Hepatocyte (in vitro differentiated cells): ENCODE measurements around the gene CKS1B.

Experiments used
- EZH2 ChIP-seq: fragments of 200-600 bp; sonication (generic); IDR thresholded peaks from 2 replicates; pipeline ENCODE4 v1.6.1; 2016; ENCODE audit warnings: antibody characterized with exemption, mild to moderate bottlenecking, borderline replicate concordance
- EZH2phosphoT487 ChIP-seq: fragments of 200-600 bp; sonication (generic); IDR thresholded peaks from one replicate; pipeline ENCODE4 v1.6.1; 2018; ENCODE audit warnings: antibody characterized with exemption, mild to moderate bottlenecking, low read depth, moderate library complexity; ENCODE audit not compliant: unreplicated experiment, severe bottlenecking
- TF ChIP-seq, protein P1 (sequence below): fragments of 200-600 bp; sonication (generic); IDR thresholded peaks from 2 replicates; pipeline ENCODE4 v1.5.1; 2016; ENCODE audit warnings: antibody characterized with exemption, mild to moderate bottlenecking; ENCODE audit not compliant: poor library complexity

DNA sequence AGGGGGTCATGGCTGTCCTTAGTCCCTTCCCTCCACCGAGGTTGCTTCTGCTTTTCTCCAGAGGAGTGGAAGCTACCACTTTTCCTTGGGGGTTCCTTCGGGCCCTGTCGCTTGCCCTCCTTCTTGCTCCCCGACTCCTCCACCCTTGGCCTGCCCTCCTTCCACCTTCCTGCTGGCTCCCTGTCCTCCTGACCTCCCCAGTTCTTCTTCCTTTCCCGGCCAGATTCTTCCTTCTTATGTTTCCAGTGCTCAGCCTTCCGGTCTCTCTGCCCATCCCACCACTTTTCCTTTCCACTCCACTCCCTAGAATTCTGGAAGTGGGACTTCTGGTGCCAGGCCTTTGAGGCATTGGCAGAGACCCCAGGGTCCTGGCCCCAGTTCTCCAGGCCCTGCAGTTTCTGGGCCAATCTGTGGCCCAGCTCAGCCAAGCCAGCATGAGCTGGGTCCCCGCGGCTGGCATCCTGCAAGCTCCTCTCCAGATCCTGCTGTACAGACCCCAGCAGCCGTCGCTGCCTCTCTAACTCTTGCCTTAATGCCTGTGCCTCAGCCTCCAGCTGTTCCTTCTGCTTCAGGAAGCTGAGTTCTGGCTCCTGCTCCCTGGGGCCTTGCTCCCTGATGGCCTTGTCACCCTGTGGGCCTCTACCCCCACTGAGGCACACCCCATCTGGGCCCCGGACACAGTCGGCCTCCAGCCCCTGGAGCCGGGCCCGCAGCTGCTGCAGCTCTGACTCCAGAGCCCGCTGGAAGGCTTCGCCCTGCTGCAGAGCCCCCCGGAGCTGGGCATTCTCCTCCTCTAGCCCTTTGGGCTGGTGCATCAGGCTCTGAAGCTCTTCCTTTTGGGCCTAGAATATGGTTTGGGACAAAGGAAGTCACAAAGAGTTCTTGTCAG lies 28.3 kb upstream of the CKS1B start:
- TF ChIP-seq, protein P1, sequence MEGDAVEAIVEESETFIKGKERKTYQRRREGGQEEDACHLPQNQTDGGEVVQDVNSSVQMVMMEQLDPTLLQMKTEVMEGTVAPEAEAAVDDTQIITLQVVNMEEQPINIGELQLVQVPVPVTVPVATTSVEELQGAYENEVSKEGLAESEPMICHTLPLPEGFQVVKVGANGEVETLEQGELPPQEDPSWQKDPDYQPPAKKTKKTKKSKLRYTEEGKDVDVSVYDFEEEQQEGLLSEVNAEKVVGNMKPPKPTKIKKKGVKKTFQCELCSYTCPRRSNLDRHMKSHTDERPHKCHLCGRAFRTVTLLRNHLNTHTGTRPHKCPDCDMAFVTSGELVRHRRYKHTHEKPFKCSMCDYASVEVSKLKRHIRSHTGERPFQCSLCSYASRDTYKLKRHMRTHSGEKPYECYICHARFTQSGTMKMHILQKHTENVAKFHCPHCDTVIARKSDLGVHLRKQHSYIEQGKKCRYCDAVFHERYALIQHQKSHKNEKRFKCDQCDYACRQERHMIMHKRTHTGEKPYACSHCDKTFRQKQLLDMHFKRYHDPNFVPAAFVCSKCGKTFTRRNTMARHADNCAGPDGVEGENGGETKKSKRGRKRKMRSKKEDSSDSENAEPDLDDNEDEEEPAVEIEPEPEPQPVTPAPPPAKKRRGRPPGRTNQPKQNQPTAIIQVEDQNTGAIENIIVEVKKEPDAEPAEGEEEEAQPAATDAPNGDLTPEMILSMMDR, result no peak
- TF ChIP-seq EZH2 (no peak), EZH2phosphoT487 (no peak)
